ENCODE data around the gene NEK6.

NEK6 gene

GRCh38 chr9:124384846-124385245, 127.1 kb downstream of the NEK6 start:
- DNase-seq, result no peak

- DNase-seq, result no peak
Measured at GRCh38 chr9:124385623-124386022, 127.9 kb downstream of the NEK6 start.

GRCh38 chr9:124386201-124386600, 128.5 kb downstream of the NEK6 start:
- no peak for DNase-seq

GRCh38 chr9:124388275-124389048, 130.7 kb downstream of the NEK6 start:
- DNase-seq, result no peak

- DNase-seq, result no peak
Measured at GRCh38 chr9:124389146-124389939, 131.6 kb downstream of the NEK6 start.

GRCh38 chr9:124390794-124391658, 133.3 kb downstream of the NEK6 start:
- DNase-seq, result no peak

- DNase-seq, result no peak
Measured at GRCh38 chr9:124392254-124392870, 134.6 kb downstream of the NEK6 start.

GRCh38 chr9:124392871-124393460, 135.2 kb downstream of the NEK6 start:
- no peak for DNase-seq

GRCh38 chr9:124394167-124394566, 136.4 kb downstream of the NEK6 start:
- no peak for DNase-seq

- no peak for DNase-seq
Measured at GRCh38 chr9:124394596-124394995, 136.8 kb downstream of the NEK6 start.

GRCh38 chr9:124395826-124396225, 138.1 kb downstream of the NEK6 start:
- DNase-seq, result no peak

GRCh38 chr9:124398191-124398935, 140.6 kb downstream of the NEK6 start:
- no peak for DNase-seq

GRCh38 chr9:124399323-124399967, 141.7 kb downstream of the NEK6 start:
- peak; percentile 87 for DNase-seq

- peak; percentile 53 for DNase-seq
Measured at GRCh38 chr9:124399968-124400940, 142.5 kb downstream of the NEK6 start.
